ENCODE data around the gene TSHZ1. TPM values are rescaled to one million over a fixed set of nuclear protein-coding genes. Genes with fewer than 3 reads are reported as not detected.

TSHZ1 gene
- total RNA-seq, 2 donors from 2014 or later, result 1.1 to 1.7 TPM

DNA sequence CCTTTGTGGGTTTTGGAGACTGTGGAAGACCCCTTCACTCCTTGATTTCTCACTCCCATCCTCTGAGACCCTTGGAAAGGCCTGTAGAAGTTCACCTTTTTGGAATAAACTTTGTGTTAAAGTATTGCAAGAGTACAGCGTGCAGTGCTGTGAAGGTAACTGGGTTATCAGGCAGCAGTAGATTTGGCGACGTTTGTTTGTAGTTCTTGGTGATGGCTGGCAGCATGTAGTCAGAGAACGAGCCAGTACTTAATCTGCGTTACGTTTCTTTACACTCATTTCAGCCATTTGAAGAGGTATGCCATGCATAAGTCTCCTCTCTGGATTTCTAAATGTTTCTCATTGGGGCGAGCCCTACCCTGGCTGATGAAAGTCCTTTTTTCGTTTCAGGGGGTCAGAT lies 64.6 kb downstream of the TSHZ1 start:
- Mint-ChIP-seq H3K4me1 (peaks cover 3% of the 10 kb centered on the region), H3K27ac (no peak overlapping the region), H3K4me3 (no peak overlapping the region), H3K9me3 (no peaks in the 10 kb centered on the region), H3K36me3 (ENCODE audit: low read depth) (no peaks in the 10 kb centered on the region), H3K27me3 (ENCODE audit: insufficient read depth) (peaks cover 2% of the 10 kb centered on the region)
- TF ChIP-seq, protein P1, sequence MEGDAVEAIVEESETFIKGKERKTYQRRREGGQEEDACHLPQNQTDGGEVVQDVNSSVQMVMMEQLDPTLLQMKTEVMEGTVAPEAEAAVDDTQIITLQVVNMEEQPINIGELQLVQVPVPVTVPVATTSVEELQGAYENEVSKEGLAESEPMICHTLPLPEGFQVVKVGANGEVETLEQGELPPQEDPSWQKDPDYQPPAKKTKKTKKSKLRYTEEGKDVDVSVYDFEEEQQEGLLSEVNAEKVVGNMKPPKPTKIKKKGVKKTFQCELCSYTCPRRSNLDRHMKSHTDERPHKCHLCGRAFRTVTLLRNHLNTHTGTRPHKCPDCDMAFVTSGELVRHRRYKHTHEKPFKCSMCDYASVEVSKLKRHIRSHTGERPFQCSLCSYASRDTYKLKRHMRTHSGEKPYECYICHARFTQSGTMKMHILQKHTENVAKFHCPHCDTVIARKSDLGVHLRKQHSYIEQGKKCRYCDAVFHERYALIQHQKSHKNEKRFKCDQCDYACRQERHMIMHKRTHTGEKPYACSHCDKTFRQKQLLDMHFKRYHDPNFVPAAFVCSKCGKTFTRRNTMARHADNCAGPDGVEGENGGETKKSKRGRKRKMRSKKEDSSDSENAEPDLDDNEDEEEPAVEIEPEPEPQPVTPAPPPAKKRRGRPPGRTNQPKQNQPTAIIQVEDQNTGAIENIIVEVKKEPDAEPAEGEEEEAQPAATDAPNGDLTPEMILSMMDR (conservative IDR thresholded peaks at IDR 0.05), result no peak
- Histone ChIP-seq H3K9me3 (ENCODE audit: control insufficient read depth, low read length) (no peaks in the 10 kb centered on the region), H3K36me3 (ENCODE audit: control insufficient read depth, insufficient read depth, low read length) (no peaks in the 10 kb centered on the region), H3K4me3 (ENCODE audit: low read length) (no peak overlapping the region), H3K27me3 (ENCODE audit: control insufficient read depth, insufficient read depth, low read length, poor library complexity, severe bottlenecking) (no peaks in the 10 kb centered on the region), H3K27ac (ENCODE audit: low read depth, low read length) (no peak overlapping the region), H3K4me1 (ENCODE audit: control insufficient read depth, insufficient read depth, low read length) (no peaks in the 10 kb centered on the region), H3K9ac (ENCODE audit: extremely low read depth, low read length, poor library complexity, severe bottlenecking) (no peak overlapping the region)
- DNase-seq, result no peak
- WGBS, 2 experiments (ENCODE audit: insufficient coverage in 1 of 2, insufficient read length in 1 of 2), result 92 to 95% methylated on average over 8 of the region's 8 CpGs

DNA sequence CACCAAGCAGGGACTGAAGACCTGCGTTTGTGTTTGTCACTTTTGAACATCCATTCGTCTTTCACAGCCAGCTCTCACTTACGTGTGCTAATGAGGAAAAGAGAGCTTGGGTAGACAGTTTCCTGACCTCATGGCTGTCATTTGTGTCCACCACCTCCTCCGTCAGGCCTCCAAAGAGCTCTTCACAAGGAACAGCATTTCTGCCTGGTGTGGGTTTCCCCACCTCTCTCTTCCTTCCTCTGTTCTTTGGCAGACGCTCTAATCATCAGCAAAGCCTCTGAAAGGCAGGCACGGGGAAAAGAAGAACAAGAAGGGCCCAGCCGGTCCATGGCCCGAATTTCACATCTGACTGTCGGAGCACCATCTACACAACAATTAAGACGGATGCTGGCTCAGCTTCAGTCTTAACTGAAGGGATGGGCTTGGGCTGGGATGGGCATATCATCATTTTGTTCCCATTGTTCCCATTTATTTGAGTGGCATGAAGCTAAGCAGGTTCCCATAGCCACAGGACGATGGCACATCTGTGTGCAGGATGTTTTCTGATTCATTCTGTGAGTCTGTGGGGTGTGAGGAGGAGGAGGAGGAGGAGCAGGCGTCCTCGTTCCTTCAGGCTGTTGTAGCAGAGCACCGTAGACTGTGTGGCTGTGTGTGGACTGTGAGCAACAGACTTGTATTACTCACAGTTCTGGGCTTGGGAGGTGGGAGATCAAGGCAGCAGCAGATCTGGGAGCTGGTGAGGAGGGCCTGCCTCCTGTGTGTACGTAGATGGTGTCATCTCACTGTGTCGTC lies 66.4 kb downstream of the TSHZ1 start:
- Mint-ChIP-seq H3K4me1 (peaks cover 3% of the 10 kb centered on the region), H3K27me3 (ENCODE audit: insufficient read depth) (peaks cover 2% of the 10 kb centered on the region), H3K9me3 (no peaks in the 10 kb centered on the region), H3K36me3 (ENCODE audit: low read depth) (no peaks in the 10 kb centered on the region), H3K4me3 (no peak overlapping the region), H3K27ac (no peak overlapping the region)
- no peak overlapping the region for H3K9ac ChIP-seq (ENCODE audit: extremely low read depth, low read length, poor library complexity, severe bottlenecking)
- 85 to 87% methylated on average over 8 to 16 of the region's 16 CpGs for WGBS, 2 experiments (ENCODE audit: insufficient coverage in 1 of 2, insufficient read length in 1 of 2)
- H3K4me3 ChIP-seq (ENCODE audit: low read length), result no peak overlapping the region
- no peaks in the 10 kb centered on the region for H3K4me1 ChIP-seq (ENCODE audit: control insufficient read depth, insufficient read depth, low read length)
- no peaks in the 10 kb centered on the region for H3K36me3 ChIP-seq (ENCODE audit: control insufficient read depth, insufficient read depth, low read length)
- TF ChIP-seq, protein P1 (conservative IDR thresholded peaks at IDR 0.05), result no peak
- H3K9me3 ChIP-seq (ENCODE audit: control insufficient read depth, low read length), result no peaks in the 10 kb centered on the region
- H3K27ac ChIP-seq (ENCODE audit: low read depth, low read length), result no peak overlapping the region
- no peaks in the 10 kb centered on the region for H3K27me3 ChIP-seq (ENCODE audit: control insufficient read depth, insufficient read depth, low read length, poor library complexity, severe bottlenecking)
- no peak for DNase-seq

DNA sequence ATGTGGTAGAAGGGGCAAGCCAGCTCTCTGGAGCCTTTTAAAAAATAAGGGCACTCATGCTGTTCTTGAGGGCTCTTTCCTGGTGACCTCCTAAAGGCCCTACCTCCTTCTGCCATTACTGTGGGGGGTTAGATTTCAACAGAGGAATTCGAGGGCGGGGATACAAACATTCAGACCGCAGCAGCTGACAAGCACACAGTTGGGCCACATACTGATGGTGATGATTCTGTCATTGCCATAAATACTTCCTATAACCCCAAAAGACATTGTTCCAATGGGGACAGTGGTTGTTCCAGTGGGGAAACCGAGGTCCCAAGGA lies 67.0 kb downstream of the TSHZ1 start:
- peaks cover 3% of the 10 kb centered on the region for H3K4me1 Mint-ChIP-seq
- DNase-seq, result no peak
- H3K4me3 Mint-ChIP-seq, result no peak overlapping the region
- no peaks in the 10 kb centered on the region for H3K36me3 Mint-ChIP-seq (ENCODE audit: low read depth)
- WGBS, 2 experiments (ENCODE audit: insufficient coverage in 1 of 2, insufficient read length in 1 of 2), result 93 to 100% methylated on average over 1 to 4 of the region's 4 CpGs
- H3K27ac ChIP-seq (ENCODE audit: low read depth, low read length), result no peak overlapping the region
- no peak overlapping the region for H3K27ac Mint-ChIP-seq
- no peak overlapping the region for H3K4me3 ChIP-seq (ENCODE audit: low read length)
- no peaks in the 10 kb centered on the region for H3K9me3 Mint-ChIP-seq
- H3K36me3 ChIP-seq (ENCODE audit: control insufficient read depth, insufficient read depth, low read length), result no peaks in the 10 kb centered on the region
- H3K27me3 ChIP-seq (ENCODE audit: control insufficient read depth, insufficient read depth, low read length, poor library complexity, severe bottlenecking), result no peaks in the 10 kb centered on the region
- TF ChIP-seq, protein P1 (conservative IDR thresholded peaks at IDR 0.05), result no peak
- no peak overlapping the region for H3K9ac ChIP-seq (ENCODE audit: extremely low read depth, low read length, poor library complexity, severe bottlenecking)
- H3K9me3 ChIP-seq (ENCODE audit: control insufficient read depth, low read length), result no peaks in the 10 kb centered on the region
- no peaks in the 10 kb centered on the region for H3K4me1 ChIP-seq (ENCODE audit: control insufficient read depth, insufficient read depth, low read length)
- H3K27me3 Mint-ChIP-seq (ENCODE audit: insufficient read depth), result peaks cover 2% of the 10 kb centered on the region
